Measurements from ENCODE around the gene RWDD3.

RWDD3 gene, protein sequence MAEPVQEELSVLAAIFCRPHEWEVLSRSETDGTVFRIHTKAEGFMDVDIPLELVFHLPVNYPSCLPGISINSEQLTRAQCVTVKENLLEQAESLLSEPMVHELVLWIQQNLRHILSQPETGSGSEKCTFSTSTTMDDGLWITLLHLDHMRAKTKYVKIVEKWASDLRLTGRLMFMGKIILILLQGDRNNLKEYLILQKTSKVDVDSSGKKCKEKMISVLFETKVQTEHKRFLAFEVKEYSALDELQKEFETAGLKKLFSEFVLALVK

DNA sequence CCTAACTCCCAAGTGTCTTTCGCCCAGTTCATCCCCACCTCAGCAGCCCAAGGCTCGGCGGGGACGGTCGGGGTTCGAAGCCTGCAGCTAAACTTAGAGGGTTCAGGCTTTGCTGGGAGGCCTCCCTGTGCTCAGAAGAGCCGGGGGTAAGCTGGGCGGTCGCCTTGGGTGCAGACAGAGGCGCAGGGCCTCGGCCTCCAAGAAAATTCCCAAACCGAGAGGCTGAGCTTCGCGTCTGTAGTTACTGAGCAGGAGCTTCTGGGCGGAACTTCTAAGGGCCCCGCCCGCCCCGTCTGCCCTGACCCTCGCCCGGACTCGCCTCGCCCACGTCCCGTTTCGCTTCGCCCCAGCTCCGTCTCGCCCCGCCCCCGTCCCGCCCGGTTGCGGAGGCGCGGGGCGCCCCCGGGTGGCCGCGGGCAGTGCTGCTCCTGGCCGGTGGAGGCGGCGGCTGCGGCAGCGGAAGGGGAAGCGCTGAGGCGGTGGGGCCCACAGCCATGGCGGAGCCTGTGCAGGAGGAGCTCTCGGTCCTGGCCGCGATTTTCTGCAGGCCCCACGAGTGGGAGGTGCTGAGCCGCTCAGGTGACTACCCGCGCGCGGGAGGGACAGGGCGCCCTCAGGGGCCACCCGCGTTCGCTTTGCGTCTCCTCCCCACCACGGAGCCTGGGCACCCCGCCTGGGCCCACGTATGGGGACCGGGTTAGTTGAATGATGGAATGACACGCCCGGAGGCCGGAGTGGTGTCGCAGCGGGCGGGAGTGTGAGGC is at the start of gene RWDD3:
TSS of gene RWDD3 (plus strand) at position 474 of the 764 bp plus-strand sequence. CDS start at position 495, 21 bp downstream.
- FAIRE-seq (peak; percentile 93), DNase-seq (ENCODE audit: low spot score) (peak; percentile 94)

- DNase-seq (ENCODE audit: low spot score) (no peak), FAIRE-seq (no peak)
Observed at GRCh38 chr1:95186149-95186548, 47.9 kb upstream of the RWDD3 start.

DNA sequence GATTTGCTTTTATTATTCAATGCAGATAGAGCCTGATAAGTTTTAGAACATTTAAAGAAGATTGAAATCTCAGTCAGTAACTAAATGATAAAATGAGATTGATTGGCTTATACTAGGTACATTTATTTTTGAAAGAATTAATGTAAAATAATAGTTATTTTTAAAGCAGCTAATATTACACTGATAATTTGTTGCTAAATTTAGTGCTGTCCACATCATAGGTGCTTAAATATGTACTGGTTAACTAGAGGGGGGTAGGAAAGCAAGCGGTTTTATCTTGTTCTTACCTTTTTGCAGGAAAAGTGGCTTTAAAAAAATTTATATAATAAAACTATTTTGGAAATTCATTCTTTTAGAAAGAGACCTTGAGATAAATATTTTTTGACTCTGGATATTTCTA is 40.4 kb upstream of the RWDD3 start:
- no peak for FAIRE-seq

DNA sequence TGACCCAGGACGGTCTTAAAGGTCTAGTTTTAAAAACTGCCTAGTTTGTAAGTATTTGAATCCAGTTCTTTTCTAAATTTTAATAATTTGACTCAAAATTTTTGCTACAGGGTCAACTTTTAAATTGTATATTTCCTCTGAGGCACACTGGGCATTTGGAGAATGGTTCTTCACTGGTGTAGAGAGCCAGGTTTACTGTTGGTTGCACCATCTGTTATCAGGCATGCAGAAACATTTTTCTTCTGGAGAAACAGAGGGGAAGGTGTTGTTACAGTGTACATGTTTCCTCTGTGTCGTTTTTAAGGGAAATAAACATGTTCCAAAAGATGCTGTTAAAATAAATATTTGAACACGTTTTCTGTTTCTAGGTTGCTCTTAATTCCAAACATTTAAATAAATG is 39.0 kb upstream of the RWDD3 start:
- DNase-seq (ENCODE audit: low spot score) (no peak), FAIRE-seq (no peak)

More for the DNA sequence above, 40.4 kb upstream of the RWDD3 start:
- no peak for DNase-seq (ENCODE audit: low spot score)

GRCh38 chr1:95196017-95196416 is 38.0 kb upstream of the RWDD3 start:
- FAIRE-seq (no peak), DNase-seq (ENCODE audit: low spot score) (no peak)

DNA sequence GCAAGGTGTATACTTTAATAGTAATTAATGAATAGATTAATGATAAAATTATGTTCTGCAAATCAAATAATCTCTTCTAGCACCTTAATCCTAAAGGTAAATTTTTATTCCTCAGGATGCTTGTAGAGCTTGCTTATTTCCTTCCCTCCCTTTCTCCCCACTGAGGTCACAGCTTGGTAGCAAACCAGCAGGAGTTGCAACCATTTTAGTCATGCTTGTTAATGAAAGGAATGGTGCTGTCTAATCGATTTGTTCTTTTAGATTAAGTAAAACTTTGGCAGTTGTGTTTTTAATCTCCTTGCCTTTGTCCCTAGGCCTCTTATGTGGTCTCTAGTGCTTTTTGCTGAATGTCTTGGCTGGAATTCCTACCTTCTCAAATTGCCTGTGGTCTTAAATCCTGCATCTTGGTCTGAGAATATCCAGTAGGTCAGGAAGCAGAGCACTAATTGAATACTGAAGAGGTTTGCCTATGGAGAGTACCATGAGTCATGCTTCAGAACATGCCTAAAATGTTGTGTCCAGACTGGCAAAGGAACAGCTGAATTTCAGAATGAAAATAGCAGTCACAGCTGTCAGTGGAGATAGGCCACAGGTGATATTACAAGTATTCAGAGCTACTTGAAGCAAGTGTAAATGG is 36.3 kb upstream of the RWDD3 start:
- DNase-seq (ENCODE audit: low spot score) = peak; percentile 41

GRCh38 chr1:95201905-95202304 is 32.1 kb upstream of the RWDD3 start:
- FAIRE-seq = no peak

More for the DNA sequence above, 36.3 kb upstream of the RWDD3 start:
- FAIRE-seq = no peak

DNA sequence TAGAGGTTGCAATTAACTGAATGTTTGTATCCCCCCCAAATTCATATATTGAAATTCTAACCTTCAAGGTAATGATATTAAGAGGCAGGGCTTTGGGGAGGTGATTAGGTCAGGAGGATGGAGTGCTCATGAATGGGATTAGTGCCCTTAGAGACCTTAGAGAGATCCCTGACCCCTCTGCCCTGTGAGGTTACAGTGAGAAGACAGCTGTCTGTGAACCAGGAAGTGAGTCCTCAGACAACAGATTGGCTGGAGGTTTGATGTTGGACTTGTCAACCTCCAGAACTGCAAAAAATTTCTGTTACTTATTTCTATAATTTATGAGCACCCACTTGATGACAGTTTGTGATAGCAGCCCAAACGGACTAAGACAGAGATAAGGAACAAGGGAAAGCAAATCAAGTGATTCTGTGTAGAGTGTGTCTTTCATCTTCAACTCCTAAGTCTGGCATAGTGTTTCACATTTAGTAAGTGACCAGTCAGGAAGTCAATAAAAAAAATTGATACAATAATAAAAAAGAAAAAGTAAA is 30.0 kb upstream of the RWDD3 start:
- FAIRE-seq (no peak), DNase-seq (ENCODE audit: low spot score) (no peak)

More at GRCh38 chr1:95201905-95202304, 32.1 kb upstream of the RWDD3 start:
- DNase-seq (ENCODE audit: low spot score) = no peak

DNA sequence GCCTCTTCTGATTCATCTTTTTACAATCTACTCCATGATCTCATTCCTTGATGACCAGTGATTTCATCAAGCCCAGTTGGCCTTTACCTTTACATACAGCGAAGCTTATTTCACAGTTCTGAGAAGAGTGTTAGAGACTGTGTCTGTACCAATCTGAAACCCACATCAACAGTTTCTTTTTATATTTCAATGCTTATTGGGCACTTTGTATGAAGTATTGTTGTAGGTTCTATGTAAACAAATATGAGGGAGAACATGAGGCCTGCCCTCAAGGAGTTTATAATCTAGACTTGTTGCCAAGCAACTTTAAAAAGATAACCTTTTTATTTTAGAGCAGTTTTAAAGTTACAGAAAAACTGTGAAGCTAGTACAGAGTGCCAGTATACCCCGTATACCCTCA is 27.5 kb upstream of the RWDD3 start:
- FAIRE-seq = no peak
- DNase-seq (ENCODE audit: low spot score) = no peak

DNA sequence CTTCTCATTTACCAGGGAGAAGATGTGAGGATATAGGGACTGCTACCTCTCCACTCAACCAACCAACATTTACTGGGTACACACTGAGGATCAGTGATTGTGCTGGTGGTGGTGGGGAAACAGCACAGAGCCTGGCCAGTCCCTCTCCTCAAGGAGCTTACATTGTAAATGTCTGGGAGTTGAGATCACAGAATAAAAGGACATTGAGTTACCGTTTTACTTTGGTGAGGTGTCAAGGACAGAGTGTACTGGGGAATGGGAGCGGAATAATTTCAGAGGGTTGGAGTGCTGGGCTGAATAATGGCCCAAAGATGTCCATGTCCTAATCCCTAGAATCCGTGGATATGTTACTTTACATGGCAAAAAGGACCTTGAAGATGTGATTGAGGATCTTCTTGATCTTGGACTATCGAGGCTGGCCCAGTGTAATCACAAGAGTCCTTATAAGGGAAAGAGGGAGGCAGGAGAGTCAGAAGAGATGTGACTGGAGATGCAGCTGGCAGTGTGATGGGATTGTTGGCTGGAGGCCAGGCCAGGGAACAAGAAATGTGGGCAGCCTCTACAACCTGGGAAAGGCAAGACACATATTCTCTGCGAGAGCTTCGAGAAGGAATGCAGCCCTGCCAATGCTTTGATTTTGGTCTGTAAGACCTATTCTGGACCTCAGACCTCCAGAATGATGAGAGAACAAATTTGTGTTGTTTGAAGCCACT is 26.6 kb upstream of the RWDD3 start:
- no peak for DNase-seq (ENCODE audit: low spot score)
- no peak for FAIRE-seq

DNA sequence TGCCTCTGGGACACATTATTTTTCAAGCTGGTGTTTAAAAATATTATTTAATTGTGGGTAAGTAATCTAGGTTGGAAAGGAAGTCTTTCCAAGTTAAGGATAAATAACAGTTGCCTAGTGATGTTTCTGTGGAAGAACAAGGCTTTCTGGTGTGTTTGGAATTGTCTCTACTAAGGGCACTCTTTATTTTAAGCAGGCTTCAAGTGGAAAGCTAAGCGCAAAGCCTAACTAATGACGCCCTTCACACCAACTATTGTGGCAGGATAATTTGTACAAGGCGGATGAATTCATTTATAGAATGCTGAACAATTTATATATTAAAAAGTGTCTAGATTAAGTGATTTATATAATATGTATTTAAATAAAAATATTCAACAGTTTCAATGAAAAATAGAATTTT is 25.1 kb upstream of the RWDD3 start:
- no peak for FAIRE-seq

GRCh38 chr1:95209291-95209690 is 24.7 kb upstream of the RWDD3 start:
- DNase-seq (ENCODE audit: low spot score) = no peak
- no peak for FAIRE-seq

More for the DNA sequence above, 25.1 kb upstream of the RWDD3 start:
- no peak for DNase-seq (ENCODE audit: low spot score)

GRCh38 chr1:95216292-95216990 is 17.6 kb upstream of the RWDD3 start:
- FAIRE-seq (no peak), DNase-seq (ENCODE audit: low spot score) (no peak)

- FAIRE-seq (no peak), DNase-seq (ENCODE audit: low spot score) (no peak)
Observed at GRCh38 chr1:95217371-95217770, 16.6 kb upstream of the RWDD3 start.

GRCh38 chr1:95219407-95219806 is 14.6 kb upstream of the RWDD3 start:
- FAIRE-seq = no peak
- no peak for DNase-seq (ENCODE audit: low spot score)

GRCh38 chr1:95221306-95221705 is 12.7 kb upstream of the RWDD3 start:
- DNase-seq (ENCODE audit: low spot score) (no peak), FAIRE-seq (no peak)

DNA sequence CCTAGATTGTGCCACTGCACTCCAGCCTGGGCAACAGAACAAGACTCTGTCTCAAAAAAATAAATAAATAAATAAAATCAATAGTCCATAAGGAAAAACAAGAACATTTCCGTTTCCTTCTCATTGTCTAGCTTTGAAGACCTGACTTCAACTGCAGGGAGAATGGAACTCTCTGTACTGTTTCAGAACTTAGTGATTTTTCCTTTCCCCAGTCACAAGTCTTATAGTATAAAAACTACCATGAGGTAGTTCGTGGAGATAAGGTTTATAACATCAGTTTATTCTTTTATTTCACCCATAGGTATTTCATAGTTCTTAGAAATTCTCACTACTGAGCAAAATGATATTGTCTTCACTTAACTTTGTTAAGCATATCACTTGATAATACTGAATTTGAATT is 11.4 kb upstream of the RWDD3 start:
- FAIRE-seq (no peak), DNase-seq (ENCODE audit: low spot score) (no peak)

- DNase-seq (ENCODE audit: low spot score) (no peak), FAIRE-seq (no peak)
Observed at GRCh38 chr1:95223110-95223509, 10.9 kb upstream of the RWDD3 start.

DNA sequence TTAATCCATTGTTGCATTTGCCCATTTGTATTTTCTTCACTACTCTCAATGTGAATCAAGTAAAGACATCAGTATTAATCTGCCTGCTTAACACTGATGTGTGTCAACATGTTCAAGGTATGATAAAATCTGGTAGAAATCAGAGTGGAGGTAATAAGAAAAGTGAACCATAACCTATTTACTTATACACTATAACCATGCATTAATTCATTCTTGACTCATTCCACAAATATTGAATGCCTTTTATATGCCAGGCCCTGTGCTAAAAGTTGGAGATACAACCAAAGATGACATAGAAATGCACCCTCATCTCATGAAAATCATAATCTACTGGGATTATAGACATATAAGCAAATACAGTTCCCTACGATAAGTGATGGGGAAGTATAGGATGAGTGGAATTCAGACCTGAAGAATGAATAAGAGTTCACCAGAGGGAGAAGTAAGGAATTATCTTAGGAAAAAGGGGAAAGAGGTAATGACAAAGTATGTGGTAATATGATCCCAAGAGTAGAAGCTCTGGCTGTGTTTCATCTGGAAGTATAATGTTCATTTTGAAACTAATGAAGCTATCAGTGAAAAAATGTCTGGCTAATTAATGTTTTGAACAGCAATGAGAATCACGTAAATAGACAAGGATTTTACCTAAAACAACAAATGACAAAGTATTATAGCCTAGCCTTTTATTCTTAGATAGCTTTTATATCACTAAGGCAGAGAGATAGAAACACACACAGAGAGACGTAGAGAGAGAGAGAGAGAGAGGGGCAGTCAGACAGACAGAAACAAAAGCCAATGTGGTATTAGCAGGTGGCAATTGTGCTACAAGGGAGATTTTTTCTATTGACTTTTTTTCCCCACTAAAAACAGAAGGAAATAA is 7.0 kb upstream of the RWDD3 start:
- DNase-seq (ENCODE audit: low spot score) (no peak), FAIRE-seq (no peak)

GRCh38 chr1:95229037-95229436 is 5.0 kb upstream of the RWDD3 start:
- no peak for DNase-seq (ENCODE audit: low spot score)
- FAIRE-seq = no peak

Data from urothelium cell line (cell line).